H1 (cell line): ENCODE data around the gene CCL26. TPM values are rescaled to one million over a fixed set of nuclear protein-coding genes. Genes with fewer than 3 reads are reported as not detected.

Experiments used
- CBX5 ChIP-seq: fragments of 300-800, 300-1000 bp; sonication (generic); IDR thresholded peaks from 2 replicates; pipeline ENCODE4 v1.7.1; 2016; ENCODE audit warnings: antibody characterized with exemption, low read length, low read depth
- HDAC2 ChIP-seq, 2 experiments: fragments of 300-600 bp in 1 of 2; sonication (generic) in 1 of 2; IDR thresholded peaks; 2 replicates each; pipeline ENCODE4 v1.6.1; 2011 to 2012; ENCODE audit warnings: low read depth in 2 of 2, low read length in 2 of 2, mild to moderate bottlenecking in 2 of 2, moderate library complexity in 2 of 2, borderline replicate concordance in 1 of 2, inconsistent platforms in 1 of 2
- POLR2A ChIP-seq, 2 experiments: IDR thresholded peaks; 1 replicate in 1 of 2; 2 replicates in 1 of 2; pipeline ENCODE4 v1.6.1; 2011; ENCODE audit warnings: low read depth in 2 of 2, low read length in 2 of 2, mild to moderate bottlenecking in 2 of 2; ENCODE audit errors: control extremely low read depth in 1 of 2
- SP2 ChIP-seq: IDR thresholded peaks from 2 replicates; pipeline ENCODE4 v1.6.1; 2012; ENCODE audit warnings: mild to moderate bottlenecking, low read length, inconsistent platforms
- TEAD4 ChIP-seq: IDR thresholded peaks from 2 replicates; pipeline ENCODE4 v1.6.1; 2012; ENCODE audit warnings: low read depth, low read length, inconsistent platforms, mixed read lengths
- polyA plus RNA-seq, 7 experiments: library from polyadenylated mRNA; depleted of rRNA in 3 of 7; stranded (reverse) in 5 of 7; unstranded in 2 of 7; fragments of >200 nt in 5 of 7; fragments of 200-250 nt in 2 of 7; gene quantifications; 1 replicate in 5 of 7; 2 replicates in 1 of 7; 4 replicates in 1 of 7; pipeline versions ENCODE4 v1.2.1 to v1.2.3, GENCODE V29; 2011 to 2013; ENCODE audit warnings: missing spikeins in 2 of 7, mixed read lengths in 2 of 7
- total RNA-seq: library from RNA; stranded (reverse); fragmentation: NEBNext Ultra II Directional; extraction: Animal tissue kit (Norgen Biotek cat#: 25700); gene quantifications from 2 replicates; pipeline ENCODE4 v1.2.1, GENCODE V29; 2021

Gene CCL26
- total and polyA plus RNA-seq, 2 of the 8 experiments (the other 6 are each of a cell fraction or from before 2014, with no cell fraction given) = 8.7 to 14.9 TPM

DNA sequence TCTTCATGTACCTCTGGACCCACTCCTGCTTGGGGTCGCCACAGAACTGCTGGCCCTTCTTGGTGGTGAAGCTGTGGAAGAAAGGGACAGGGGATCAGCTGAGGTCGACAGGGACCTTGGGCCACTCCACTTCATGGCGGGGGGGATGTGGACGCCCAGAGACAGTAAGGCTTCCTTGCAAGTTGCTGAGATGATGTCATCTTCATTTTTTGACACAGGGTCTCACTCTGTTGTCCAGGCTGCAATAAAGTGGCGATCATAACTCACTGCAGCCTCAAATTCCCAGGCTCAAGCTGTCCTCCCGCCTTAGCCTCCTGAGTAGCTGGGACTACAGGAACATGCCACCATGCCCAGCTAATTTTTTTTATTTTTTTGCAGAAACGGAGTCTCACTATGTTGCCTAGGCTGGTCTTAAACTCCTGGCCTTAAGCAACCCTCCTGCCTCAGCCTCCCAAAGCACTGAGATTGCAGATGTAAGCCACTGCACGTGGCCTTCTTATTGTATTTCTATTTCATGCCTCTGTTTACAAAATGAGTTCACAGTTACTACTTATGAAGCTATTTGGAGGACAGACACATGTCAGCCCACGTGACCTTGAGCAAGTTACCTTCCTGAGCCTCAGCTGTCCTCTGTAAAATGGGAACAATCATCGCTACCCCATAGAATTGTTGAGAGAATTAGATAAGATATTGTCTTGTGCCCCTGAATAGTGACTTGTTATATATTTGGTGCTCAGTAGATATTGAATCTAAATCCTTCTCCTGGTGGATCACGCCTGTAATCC is 40.1 kb upstream of the CCL26 start (continued):
- no peak for TF ChIP-seq HDAC2 (IDR thresholded peaks at IDR 0.05; ENCODE audit: borderline replicate concordance in 1 of 2, low read depth in 2 of 2, low read length in 2 of 2)
- no peak for TF ChIP-seq SP2
- TF ChIP-seq POLR2A (IDR thresholded peaks at IDR 0.05; ENCODE audit: control extremely low read depth in 1 of 2, low read depth in 2 of 2, low read length in 2 of 2) = no peak
- TF ChIP-seq CBX5 = no peak
- no peak for TF ChIP-seq TEAD4
